ENCODE results near the gene ZMIZ1.

Gene ZMIZ1

GRCh38 chr10:79050896-79051555 lies 17.7 kb upstream of the ZMIZ1 start:
- FAIRE-seq (no peak), DNase-seq (ENCODE audit: extremely low spot score, insufficient read length, low read depth) (no peak)

GRCh38 chr10:79051766-79052165 lies 17.0 kb upstream of the ZMIZ1 start:
- no peak for FAIRE-seq
- no peak for DNase-seq (ENCODE audit: extremely low spot score, insufficient read length, low read depth)

GRCh38 chr10:79052291-79053080 lies 16.3 kb upstream of the ZMIZ1 start:
- FAIRE-seq (no peak), DNase-seq (ENCODE audit: extremely low spot score, insufficient read length, low read depth) (no peak)

- DNase-seq (ENCODE audit: extremely low spot score, insufficient read length, low read depth), result no peak
- no peak for FAIRE-seq
These were observed 15.7 kb upstream of the ZMIZ1 start for GRCh38 chr10:79053081-79053434.

- no peak for FAIRE-seq
- DNase-seq (ENCODE audit: extremely low spot score, insufficient read length, low read depth), result no peak
These were observed 15.1 kb upstream of the ZMIZ1 start for GRCh38 chr10:79053481-79054202.

GRCh38 chr10:79054203-79055099 lies 14.3 kb upstream of the ZMIZ1 start:
- DNase-seq (ENCODE audit: extremely low spot score, insufficient read length, low read depth) (no peak), FAIRE-seq (no peak)

GRCh38 chr10:79055100-79055782 lies 13.5 kb upstream of the ZMIZ1 start:
- DNase-seq (ENCODE audit: extremely low spot score, insufficient read length, low read depth), result no peak
- no peak for FAIRE-seq

GRCh38 chr10:79055892-79056291 lies 12.9 kb upstream of the ZMIZ1 start:
- no peak for FAIRE-seq
- no peak for DNase-seq (ENCODE audit: extremely low spot score, insufficient read length, low read depth)

- FAIRE-seq (no peak), DNase-seq (ENCODE audit: extremely low spot score, insufficient read length, low read depth) (no peak)
These were observed 12.4 kb upstream of the ZMIZ1 start for GRCh38 chr10:79056361-79056735.

GRCh38 chr10:79056736-79057391 lies 11.9 kb upstream of the ZMIZ1 start:
- no peak for DNase-seq (ENCODE audit: extremely low spot score, insufficient read length, low read depth)
- no peak for FAIRE-seq

GRCh38 chr10:79057481-79058275 lies 11.1 kb upstream of the ZMIZ1 start:
- DNase-seq (ENCODE audit: extremely low spot score, insufficient read length, low read depth) (no peak), FAIRE-seq (no peak)

- DNase-seq (ENCODE audit: extremely low spot score, insufficient read length, low read depth) (no peak), FAIRE-seq (no peak)
These were observed 9.6 kb upstream of the ZMIZ1 start for GRCh38 chr10:79058899-79059841.

- DNase-seq (ENCODE audit: extremely low spot score, insufficient read length, low read depth) (no peak), FAIRE-seq (no peak)
These were observed 8.8 kb upstream of the ZMIZ1 start for GRCh38 chr10:79059859-79060379.

GRCh38 chr10:79060641-79061255 lies 8.0 kb upstream of the ZMIZ1 start:
- DNase-seq (ENCODE audit: extremely low spot score, insufficient read length, low read depth), result no peak
- no peak for FAIRE-seq

GRCh38 chr10:79061441-79062315 lies 7.1 kb upstream of the ZMIZ1 start:
- DNase-seq (ENCODE audit: extremely low spot score, insufficient read length, low read depth) (no peak), FAIRE-seq (no peak)

- no peak for DNase-seq (ENCODE audit: extremely low spot score, insufficient read length, low read depth)
- FAIRE-seq, result no peak
These were observed 5.7 kb upstream of the ZMIZ1 start for GRCh38 chr10:79063071-79063491.
